ENCODE results near the gene ACTMAP.

DNA sequence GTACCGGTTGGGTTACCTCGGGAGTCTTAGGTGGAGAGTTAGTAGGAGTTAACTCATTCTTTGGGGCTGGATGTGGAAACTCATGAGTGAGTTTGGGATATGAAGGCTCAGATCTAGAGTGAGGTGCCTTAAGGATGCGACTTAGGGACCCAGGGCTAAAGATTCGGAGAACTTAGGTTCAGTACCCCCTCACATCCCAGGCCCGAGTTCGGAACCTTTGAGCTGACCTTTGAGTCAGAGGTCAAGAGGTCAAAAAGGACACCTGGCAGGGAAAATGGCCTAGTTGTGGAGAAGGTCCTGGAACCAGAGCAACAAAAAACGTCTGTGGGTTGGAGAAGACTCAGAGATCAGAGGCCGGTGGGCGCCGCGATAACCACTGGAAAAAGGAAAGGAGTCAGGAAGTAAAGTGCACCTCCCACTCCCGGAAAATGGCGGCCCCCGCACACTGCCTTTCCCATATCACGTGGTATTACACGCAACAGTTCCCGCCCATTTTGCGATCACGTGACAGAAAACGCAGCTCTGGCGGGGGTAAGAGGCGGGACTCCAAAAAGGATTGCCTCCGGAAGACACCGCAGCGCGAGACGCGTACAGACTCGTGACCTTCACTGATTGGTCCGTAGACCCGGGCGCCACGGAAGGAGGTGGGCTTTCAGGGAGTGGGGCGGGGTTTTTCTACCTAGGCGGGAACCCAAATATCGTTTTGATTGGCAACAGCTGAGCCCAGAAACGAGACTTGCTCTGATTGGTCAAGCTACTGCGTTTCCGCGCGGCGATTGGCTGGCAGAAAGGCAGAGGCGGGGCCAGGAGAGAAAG, at the start of gene ACTMAP:
- no peak for TF ChIP-seq MYNN (tag by site-specific recombination; IDR thresholded peaks at IDR 0.05; ENCODE audit: borderline replicate concordance)
- TF ChIP-seq, protein P1, sequence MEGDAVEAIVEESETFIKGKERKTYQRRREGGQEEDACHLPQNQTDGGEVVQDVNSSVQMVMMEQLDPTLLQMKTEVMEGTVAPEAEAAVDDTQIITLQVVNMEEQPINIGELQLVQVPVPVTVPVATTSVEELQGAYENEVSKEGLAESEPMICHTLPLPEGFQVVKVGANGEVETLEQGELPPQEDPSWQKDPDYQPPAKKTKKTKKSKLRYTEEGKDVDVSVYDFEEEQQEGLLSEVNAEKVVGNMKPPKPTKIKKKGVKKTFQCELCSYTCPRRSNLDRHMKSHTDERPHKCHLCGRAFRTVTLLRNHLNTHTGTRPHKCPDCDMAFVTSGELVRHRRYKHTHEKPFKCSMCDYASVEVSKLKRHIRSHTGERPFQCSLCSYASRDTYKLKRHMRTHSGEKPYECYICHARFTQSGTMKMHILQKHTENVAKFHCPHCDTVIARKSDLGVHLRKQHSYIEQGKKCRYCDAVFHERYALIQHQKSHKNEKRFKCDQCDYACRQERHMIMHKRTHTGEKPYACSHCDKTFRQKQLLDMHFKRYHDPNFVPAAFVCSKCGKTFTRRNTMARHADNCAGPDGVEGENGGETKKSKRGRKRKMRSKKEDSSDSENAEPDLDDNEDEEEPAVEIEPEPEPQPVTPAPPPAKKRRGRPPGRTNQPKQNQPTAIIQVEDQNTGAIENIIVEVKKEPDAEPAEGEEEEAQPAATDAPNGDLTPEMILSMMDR (tag by site-specific recombination; IDR thresholded peaks at IDR 0.05): no peak
- no peak for TF ChIP-seq HOXA7 (CRISPR knock-in tag; IDR thresholded peaks at IDR 0.05; ENCODE audit: borderline replicate concordance)
- TF ChIP-seq ZFP3 (tag by site-specific recombination; IDR thresholded peaks at IDR 0.05; ENCODE audit: low read depth): no peak
- TF ChIP-seq KLF8 (tag by site-specific recombination; IDR thresholded peaks at IDR 0.05): peak; percentile 93
- TF ChIP-seq, protein P2, sequence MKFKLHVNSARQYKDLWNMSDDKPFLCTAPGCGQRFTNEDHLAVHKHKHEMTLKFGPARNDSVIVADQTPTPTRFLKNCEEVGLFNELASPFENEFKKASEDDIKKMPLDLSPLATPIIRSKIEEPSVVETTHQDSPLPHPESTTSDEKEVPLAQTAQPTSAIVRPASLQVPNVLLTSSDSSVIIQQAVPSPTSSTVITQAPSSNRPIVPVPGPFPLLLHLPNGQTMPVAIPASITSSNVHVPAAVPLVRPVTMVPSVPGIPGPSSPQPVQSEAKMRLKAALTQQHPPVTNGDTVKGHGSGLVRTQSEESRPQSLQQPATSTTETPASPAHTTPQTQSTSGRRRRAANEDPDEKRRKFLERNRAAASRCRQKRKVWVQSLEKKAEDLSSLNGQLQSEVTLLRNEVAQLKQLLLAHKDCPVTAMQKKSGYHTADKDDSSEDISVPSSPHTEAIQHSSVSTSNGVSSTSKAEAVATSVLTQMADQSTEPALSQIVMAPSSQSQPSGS (tag by site-specific recombination; IDR thresholded peaks at IDR 0.05; ENCODE audit: low read depth): no peak
- TF ChIP-seq, protein P3, sequence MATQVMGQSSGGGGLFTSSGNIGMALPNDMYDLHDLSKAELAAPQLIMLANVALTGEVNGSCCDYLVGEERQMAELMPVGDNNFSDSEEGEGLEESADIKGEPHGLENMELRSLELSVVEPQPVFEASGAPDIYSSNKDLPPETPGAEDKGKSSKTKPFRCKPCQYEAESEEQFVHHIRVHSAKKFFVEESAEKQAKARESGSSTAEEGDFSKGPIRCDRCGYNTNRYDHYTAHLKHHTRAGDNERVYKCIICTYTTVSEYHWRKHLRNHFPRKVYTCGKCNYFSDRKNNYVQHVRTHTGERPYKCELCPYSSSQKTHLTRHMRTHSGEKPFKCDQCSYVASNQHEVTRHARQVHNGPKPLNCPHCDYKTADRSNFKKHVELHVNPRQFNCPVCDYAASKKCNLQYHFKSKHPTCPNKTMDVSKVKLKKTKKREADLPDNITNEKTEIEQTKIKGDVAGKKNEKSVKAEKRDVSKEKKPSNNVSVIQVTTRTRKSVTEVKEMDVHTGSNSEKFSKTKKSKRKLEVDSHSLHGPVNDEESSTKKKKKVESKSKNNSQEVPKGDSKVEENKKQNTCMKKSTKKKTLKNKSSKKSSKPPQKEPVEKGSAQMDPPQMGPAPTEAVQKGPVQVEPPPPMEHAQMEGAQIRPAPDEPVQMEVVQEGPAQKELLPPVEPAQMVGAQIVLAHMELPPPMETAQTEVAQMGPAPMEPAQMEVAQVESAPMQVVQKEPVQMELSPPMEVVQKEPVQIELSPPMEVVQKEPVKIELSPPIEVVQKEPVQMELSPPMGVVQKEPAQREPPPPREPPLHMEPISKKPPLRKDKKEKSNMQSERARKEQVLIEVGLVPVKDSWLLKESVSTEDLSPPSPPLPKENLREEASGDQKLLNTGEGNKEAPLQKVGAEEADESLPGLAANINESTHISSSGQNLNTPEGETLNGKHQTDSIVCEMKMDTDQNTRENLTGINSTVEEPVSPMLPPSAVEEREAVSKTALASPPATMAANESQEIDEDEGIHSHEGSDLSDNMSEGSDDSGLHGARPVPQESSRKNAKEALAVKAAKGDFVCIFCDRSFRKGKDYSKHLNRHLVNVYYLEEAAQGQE (tag by site-specific recombination; IDR thresholded peaks at IDR 0.05): peak; percentile 56
- TF ChIP-seq, protein P4, sequence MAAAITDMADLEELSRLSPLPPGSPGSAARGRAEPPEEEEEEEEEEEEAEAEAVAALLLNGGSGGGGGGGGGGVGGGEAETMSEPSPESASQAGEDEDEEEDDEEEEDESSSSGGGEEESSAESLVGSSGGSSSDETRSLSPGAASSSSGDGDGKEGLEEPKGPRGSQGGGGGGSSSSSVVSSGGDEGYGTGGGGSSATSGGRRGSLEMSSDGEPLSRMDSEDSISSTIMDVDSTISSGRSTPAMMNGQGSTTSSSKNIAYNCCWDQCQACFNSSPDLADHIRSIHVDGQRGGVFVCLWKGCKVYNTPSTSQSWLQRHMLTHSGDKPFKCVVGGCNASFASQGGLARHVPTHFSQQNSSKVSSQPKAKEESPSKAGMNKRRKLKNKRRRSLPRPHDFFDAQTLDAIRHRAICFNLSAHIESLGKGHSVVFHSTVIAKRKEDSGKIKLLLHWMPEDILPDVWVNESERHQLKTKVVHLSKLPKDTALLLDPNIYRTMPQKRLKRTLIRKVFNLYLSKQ (tag by site-specific recombination; IDR thresholded peaks at IDR 0.05; ENCODE audit: borderline replicate concordance): no peak
- TF ChIP-seq MZF1 (tag by site-specific recombination; IDR thresholded peaks at IDR 0.05; ENCODE audit: borderline replicate concordance): peak; percentile 67; the same call in 1 of the 2 replicates
- 0 out of 2 replicates have a peak, but pooled peaks have one; percentile 16 for TF ChIP-seq ZNF292 (tag by site-specific recombination; IDR thresholded peaks at IDR 0.05; ENCODE audit: borderline replicate concordance, low read depth)
- peak; percentile 80 for TF ChIP-seq GLIS2 (tag by site-specific recombination; IDR thresholded peaks at IDR 0.05)
